GM23338 (cell line): Measurements from ENCODE around the gene BCAR3. TPM values are rescaled to one million over a fixed set of nuclear protein-coding genes. Genes with fewer than 3 reads are reported as not detected.
"Not testable (repeated sequence)": the region's sequence is repeated elsewhere in the genome, so short reads cannot be mapped to it uniquely, and the experiment has no call there.

ENCODE experiments used
- ATAC-seq: fragments of 200-7000 bp; cut with Tn5 transposase; 3 replicates; pipeline ENCODE4 v1.9.1; 2020
- DNase-seq: peaks from one replicate; pipeline ENCODE4 v3.0.0-alpha.2; 2015; ENCODE audit warnings: low spot score
- H2AFZ ChIP-seq: fragments of 200-600 bp; sonication (generic); 2 replicates; pipeline ENCODE4 v1.8.0; 2016; ENCODE audit warnings: antibody characterized with exemption, mild to moderate bottlenecking, moderate library complexity
- H3F3A ChIP-seq: fragments of 200-600 bp; sonication (generic); replicated peaks from 2 replicates; pipeline ENCODE4 v1.8.0; 2017; ENCODE audit warnings: antibody characterized with exemption, mixed run types, low read depth
- H3K27ac ChIP-seq: fragments of 200-600 bp; sonication (generic); 2 replicates; pipeline ENCODE4 v1.6.1; 2016; ENCODE audit warnings: low read depth
- H3K27me3 ChIP-seq: fragments of 200-600 bp; sonication (generic); 2 replicates; pipeline ENCODE4 v1.8.0; 2016; ENCODE audit warnings: mild to moderate bottlenecking, mixed run types, moderate library complexity; ENCODE audit not compliant: insufficient read depth
- H3K36me3 ChIP-seq: fragments of 200-600 bp; sonication (generic); 2 replicates; pipeline ENCODE4 v1.8.0; 2016; ENCODE audit warnings: mild to moderate bottlenecking; ENCODE audit not compliant: insufficient read depth
- H3K4me1 ChIP-seq: fragments of 200-600 bp; sonication (generic); 2 replicates; pipeline ENCODE4 v1.8.0; 2016; ENCODE audit warnings: mild to moderate bottlenecking, moderate library complexity; ENCODE audit not compliant: insufficient read depth
- H3K4me2 ChIP-seq: fragments of 200-600 bp; sonication (generic); 2 replicates; pipeline ENCODE4 v1.7.1; 2017; ENCODE audit warnings: mixed run types
- H3K4me3 ChIP-seq: fragments of 200-600 bp; sonication (generic); 2 replicates; pipeline ENCODE4 v1.6.1; 2016; ENCODE audit warnings: mixed run types
- H3K79me2 ChIP-seq: fragments of 200-600 bp; sonication (generic); replicated peaks from 2 replicates; pipeline ENCODE4 v1.8.0; 2017; ENCODE audit warnings: mild to moderate bottlenecking; ENCODE audit not compliant: insufficient read depth
- H3K9me2 ChIP-seq: fragments of 200-600 bp; sonication (generic); 2 replicates; pipeline ENCODE4 v1.8.0; 2017; ENCODE audit not compliant: insufficient read depth
- H4K20me1 ChIP-seq: fragments of 200-600 bp; sonication (generic); replicated peaks from 2 replicates; pipeline ENCODE4 v1.8.0; 2017; ENCODE audit warnings: mild to moderate bottlenecking; ENCODE audit not compliant: insufficient read depth
- H3K27ac Mint-ChIP-seq: 2 replicates; pipeline ENCODE4 v1.8.0; 2020; ENCODE audit warnings: inconsistent platforms, mild to moderate bottlenecking, moderate library complexity, mixed read lengths
- H3K27me3 Mint-ChIP-seq: 3 replicates; pipeline ENCODE4 v1.8.0; 2022; ENCODE audit warnings: low read depth, mild to moderate bottlenecking, moderate library complexity, mixed read lengths, inconsistent platforms; ENCODE audit not compliant: insufficient read depth, poor library complexity
- H3K36me3 Mint-ChIP-seq: 3 replicates; pipeline ENCODE4 v1.8.0; 2021; ENCODE audit warnings: low read depth, mild to moderate bottlenecking, inconsistent platforms, moderate library complexity, mixed read lengths
- H3K4me1 Mint-ChIP-seq: 3 replicates; pipeline ENCODE4 v1.8.0; 2020; ENCODE audit warnings: mild to moderate bottlenecking, inconsistent platforms, mixed read lengths
- H3K4me3 Mint-ChIP-seq: 3 replicates; pipeline ENCODE4 v1.8.0; 2021; ENCODE audit warnings: moderate library complexity, mild to moderate bottlenecking, inconsistent platforms, mixed read lengths
- H3K9me3 Mint-ChIP-seq: 3 replicates; pipeline ENCODE4 v1.8.0; 2020; ENCODE audit warnings: moderate library complexity, mild to moderate bottlenecking, inconsistent platforms, mixed read lengths
- CREB1 ChIP-seq: fragments of 250-450 bp; sonication (Bioruptor Pico); IDR thresholded peaks from 2 replicates; pipeline ENCODE4 v1.5.0; 2020; ENCODE audit warnings: low read depth, mild to moderate bottlenecking, moderate library complexity
- EZH2 ChIP-seq: fragments of 200-600 bp; sonication (generic); IDR thresholded peaks from one replicate; pipeline ENCODE4 v1.8.0; 2017; ENCODE audit warnings: antibody characterized with exemption, mild to moderate bottlenecking, low read depth; ENCODE audit not compliant: unreplicated experiment
- EZH2phosphoT487 ChIP-seq: fragments of 200-600 bp; sonication (generic); IDR thresholded peaks from one replicate; pipeline ENCODE4 v1.8.1; 2018; ENCODE audit warnings: antibody characterized with exemption; ENCODE audit not compliant: unreplicated experiment
- JUNB ChIP-seq: IDR thresholded peaks from one replicate; pipeline ENCODE4 v1.6.1; 2016; ENCODE audit warnings: antibody characterized with exemption; ENCODE audit not compliant: unreplicated experiment
- ZNF331 ChIP-seq: fragments of 250-450 bp; sonication (Bioruptor Pico); IDR thresholded peaks from 2 replicates; pipeline ENCODE4 v1.5.0; 2020; ENCODE audit warnings: low read depth, mild to moderate bottlenecking, moderate library complexity
- ZNF462 ChIP-seq: fragments of 250-450 bp; sonication (Bioruptor Pico); IDR thresholded peaks from 2 replicates; pipeline ENCODE4 v1.5.0; 2020; ENCODE audit warnings: mild to moderate bottlenecking, moderate library complexity
- polyA plus RNA-seq: library from polyadenylated mRNA; unstranded; fragments of >200 nt; fragmentation: Nextera tagmentation; extraction: Ambion mirVana; gene quantifications from 2 replicates; pipeline ENCODE4 v1.2.1, GENCODE V29; 2016
- total RNA-seq: library from RNA; depleted of rRNA; stranded (reverse); fragments of >200 nt; shearing (Covaris generic); gene quantifications from 2 replicates; pipeline ENCODE4 v1.2.3, GENCODE V29; 2014
- TF ChIP-seq, protein P1 (sequence below): IDR thresholded peaks from 2 replicates; pipeline ENCODE4 v1.6.1; 2016; ENCODE audit warnings: antibody characterized with exemption

The BCAR3 gene
- total and polyA plus RNA-seq, 2 experiments from 2014 or later: 5.5 to 9.7 TPM

GRCh38 chr1:93661829-93662474 lies 19.7 kb downstream of the BCAR3 start:
- Mint-ChIP-seq H3K4me3 (no peak overlapping the region), H3K27ac (peak overlapping the region; percentile 80), H3K4me1 (peaks cover 43% of the 10 kb centered on the region), H3K9me3 (peaks cover 5% of the 10 kb centered on the region; the same call in 2 of the 3 replicates), H3K27me3 (peaks cover 7% of the 10 kb centered on the region), H3K36me3 (peaks cover 22% of the 10 kb centered on the region)
- DNase-seq (no peak), ATAC-seq (no peak)
- Histone ChIP-seq H3K9me2 (no peaks in the 10 kb centered on the region), H3F3A (no peaks in the 10 kb centered on the region), H3K36me3 (no peaks in the 10 kb centered on the region), H3K4me1 (peaks cover 28% of the 10 kb centered on the region), H3K4me3 (no peak overlapping the region), H3K27me3 (no peaks in the 10 kb centered on the region), H3K4me2 (no peak overlapping the region), H2AFZ (no peak overlapping the region), H4K20me1 (no peaks in the 10 kb centered on the region), H3K79me2 (peaks cover 7% of the 10 kb centered on the region), H3K27ac (peak overlapping the region; percentile 6)
- TF ChIP-seq CREB1 (CRISPR knock-in tag): no peak
- TF ChIP-seq JUNB: no peak
- no peak for TF ChIP-seq EZH2
- no peak for TF ChIP-seq ZNF462
- TF ChIP-seq, protein P1, sequence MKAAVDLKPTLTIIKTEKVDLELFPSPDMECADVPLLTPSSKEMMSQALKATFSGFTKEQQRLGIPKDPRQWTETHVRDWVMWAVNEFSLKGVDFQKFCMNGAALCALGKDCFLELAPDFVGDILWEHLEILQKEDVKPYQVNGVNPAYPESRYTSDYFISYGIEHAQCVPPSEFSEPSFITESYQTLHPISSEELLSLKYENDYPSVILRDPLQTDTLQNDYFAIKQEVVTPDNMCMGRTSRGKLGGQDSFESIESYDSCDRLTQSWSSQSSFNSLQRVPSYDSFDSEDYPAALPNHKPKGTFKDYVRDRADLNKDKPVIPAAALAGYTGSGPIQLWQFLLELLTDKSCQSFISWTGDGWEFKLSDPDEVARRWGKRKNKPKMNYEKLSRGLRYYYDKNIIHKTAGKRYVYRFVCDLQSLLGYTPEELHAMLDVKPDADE: no peak
- TF ChIP-seq EZH2phosphoT487: no peak
- TF ChIP-seq ZNF331 (CRISPR knock-in tag): no peak

DNA sequence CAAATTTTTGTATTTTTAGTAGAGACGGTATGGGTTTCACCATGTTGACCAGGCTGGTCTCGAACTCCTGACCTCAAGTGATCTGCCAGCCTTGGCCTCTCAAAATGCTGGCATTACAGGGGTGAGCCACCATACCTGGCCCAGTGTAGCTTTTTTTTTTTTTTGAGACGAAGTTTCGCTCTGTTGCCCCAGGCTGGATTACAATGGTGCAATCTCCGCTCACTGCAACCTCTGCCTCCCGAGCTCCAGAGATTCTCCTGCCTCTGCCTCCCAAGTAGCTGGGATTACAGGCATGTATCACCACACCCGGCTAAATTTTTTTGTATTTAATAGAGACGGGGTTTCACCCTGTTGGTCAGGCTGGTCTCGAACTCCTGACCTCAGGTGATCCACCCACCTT lies 20.3 kb downstream of the BCAR3 start:
- H3F3A ChIP-seq, H3K36me3 ChIP-seq, ATAC-seq, H3K4me2 ChIP-seq, H3K9me2 ChIP-seq, H4K20me1 ChIP-seq, H3K4me3 Mint-ChIP-seq, H3K27ac ChIP-seq, H3K9me3 Mint-ChIP-seq, H3K79me2 ChIP-seq, H3K4me3 ChIP-seq, H2AFZ ChIP-seq, DNase-seq, H3K27ac Mint-ChIP-seq, H3K27me3 ChIP-seq, H3K27me3 Mint-ChIP-seq: not testable (repeated sequence)
- Mint-ChIP-seq H3K4me1 (peaks cover 37% of the 10 kb centered on the region), H3K36me3 (peaks cover 22% of the 10 kb centered on the region)
- peaks cover 25% of the 10 kb centered on the region for H3K4me1 ChIP-seq
